Subcutaneous adipose tissue (tissue), 4 donors: Measurements from ENCODE around the gene MTO1. TPM values are rescaled to one million over a fixed set of nuclear protein-coding genes. Genes with fewer than 3 reads are reported as not detected.

Experiments
- total RNA-seq, 4 donors: library from RNA; depleted of rRNA; stranded (reverse); fragments of >200 nt; gene quantifications; one replicate each; pipeline ENCODE4 v1.1.0, GENCODE V29; 2016
- TF ChIP-seq, protein P1 (sequence below): fragments of 450-650 bp; IDR thresholded peaks from one replicate; pipeline ENCODE4 v1.5.1; 2016; ENCODE audit warnings: low read depth, mild to moderate bottlenecking, control low read depth, antibody characterized with exemption, moderate library complexity

Gene MTO1, protein sequence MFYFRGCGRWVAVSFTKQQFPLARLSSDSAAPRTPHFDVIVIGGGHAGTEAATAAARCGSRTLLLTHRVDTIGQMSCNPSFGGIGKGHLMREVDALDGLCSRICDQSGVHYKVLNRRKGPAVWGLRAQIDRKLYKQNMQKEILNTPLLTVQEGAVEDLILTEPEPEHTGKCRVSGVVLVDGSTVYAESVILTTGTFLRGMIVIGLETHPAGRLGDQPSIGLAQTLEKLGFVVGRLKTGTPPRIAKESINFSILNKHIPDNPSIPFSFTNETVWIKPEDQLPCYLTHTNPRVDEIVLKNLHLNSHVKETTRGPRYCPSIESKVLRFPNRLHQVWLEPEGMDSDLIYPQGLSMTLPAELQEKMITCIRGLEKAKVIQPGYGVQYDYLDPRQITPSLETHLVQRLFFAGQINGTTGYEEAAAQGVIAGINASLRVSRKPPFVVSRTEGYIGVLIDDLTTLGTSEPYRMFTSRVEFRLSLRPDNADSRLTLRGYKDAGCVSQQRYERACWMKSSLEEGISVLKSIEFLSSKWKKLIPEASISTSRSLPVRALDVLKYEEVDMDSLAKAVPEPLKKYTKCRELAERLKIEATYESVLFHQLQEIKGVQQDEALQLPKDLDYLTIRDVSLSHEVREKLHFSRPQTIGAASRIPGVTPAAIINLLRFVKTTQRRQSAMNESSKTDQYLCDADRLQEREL
- total RNA-seq = 10 to 100 TPM; 18.1 to 22.1 (median 18.6) TPM

DNA sequence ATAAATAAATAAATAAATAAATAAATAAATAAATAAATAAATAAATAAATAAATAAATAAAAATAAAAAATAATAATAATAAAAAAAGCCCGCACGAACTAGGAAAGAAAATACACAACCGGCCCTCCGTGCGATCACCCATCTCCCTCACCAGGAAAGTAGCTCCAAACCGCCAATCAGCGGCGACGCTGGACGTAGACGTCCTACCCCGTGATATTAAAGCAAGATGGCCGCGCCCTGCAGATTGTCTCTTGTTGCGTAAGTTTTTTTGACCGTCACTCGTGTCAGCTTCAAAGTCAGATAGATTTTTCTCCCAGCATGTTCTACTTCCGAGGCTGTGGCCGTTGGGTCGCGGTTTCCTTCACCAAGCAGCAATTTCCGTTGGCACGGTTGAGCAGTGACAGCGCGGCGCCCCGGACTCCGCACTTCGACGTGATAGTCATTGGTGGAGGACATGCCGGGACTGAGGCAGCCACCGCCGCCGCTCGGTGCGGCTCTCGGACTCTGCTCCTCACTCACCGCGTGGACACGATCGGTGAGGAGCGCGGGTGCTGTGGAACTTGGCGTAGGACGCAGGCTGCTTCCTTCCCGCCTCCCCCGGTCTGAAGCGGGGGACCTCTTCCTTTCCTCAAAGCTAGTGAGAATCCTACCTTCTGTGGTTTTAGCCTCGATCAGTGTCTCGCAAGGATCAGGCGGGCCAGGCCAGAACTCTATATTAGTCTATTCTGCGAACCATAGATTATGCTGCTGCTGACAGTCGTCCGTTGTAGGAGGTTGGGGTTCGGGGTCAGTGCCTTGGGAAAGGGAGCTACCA lies at the start of gene MTO1:
Gene MTO1 (plus strand): TSS at position 201 of the 814 bp plus-strand sequence. CDS start 118 bp downstream, at position 319.
- TF ChIP-seq, protein P1, sequence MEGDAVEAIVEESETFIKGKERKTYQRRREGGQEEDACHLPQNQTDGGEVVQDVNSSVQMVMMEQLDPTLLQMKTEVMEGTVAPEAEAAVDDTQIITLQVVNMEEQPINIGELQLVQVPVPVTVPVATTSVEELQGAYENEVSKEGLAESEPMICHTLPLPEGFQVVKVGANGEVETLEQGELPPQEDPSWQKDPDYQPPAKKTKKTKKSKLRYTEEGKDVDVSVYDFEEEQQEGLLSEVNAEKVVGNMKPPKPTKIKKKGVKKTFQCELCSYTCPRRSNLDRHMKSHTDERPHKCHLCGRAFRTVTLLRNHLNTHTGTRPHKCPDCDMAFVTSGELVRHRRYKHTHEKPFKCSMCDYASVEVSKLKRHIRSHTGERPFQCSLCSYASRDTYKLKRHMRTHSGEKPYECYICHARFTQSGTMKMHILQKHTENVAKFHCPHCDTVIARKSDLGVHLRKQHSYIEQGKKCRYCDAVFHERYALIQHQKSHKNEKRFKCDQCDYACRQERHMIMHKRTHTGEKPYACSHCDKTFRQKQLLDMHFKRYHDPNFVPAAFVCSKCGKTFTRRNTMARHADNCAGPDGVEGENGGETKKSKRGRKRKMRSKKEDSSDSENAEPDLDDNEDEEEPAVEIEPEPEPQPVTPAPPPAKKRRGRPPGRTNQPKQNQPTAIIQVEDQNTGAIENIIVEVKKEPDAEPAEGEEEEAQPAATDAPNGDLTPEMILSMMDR = no peak

DNA sequence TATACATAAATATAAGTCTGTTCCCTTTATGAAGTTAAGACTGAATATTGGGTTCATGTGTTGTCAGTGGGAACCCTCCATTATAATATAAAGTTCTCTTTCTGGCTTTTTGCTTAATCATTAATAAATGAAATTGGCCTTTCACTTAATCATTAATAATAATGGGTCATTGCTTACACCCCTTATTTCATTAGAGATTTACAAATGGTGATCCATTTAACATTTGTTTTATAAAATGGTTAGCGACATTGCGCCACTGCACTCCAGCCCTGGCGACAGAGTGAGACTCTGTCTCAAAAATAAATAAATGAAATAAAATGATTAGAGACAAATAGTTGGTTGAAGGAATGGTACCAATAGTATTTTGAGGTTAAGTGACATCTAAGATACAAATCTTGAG lies 48.4 kb upstream of the MTO1 start:
- TF ChIP-seq, protein P1 = no peak

DNA sequence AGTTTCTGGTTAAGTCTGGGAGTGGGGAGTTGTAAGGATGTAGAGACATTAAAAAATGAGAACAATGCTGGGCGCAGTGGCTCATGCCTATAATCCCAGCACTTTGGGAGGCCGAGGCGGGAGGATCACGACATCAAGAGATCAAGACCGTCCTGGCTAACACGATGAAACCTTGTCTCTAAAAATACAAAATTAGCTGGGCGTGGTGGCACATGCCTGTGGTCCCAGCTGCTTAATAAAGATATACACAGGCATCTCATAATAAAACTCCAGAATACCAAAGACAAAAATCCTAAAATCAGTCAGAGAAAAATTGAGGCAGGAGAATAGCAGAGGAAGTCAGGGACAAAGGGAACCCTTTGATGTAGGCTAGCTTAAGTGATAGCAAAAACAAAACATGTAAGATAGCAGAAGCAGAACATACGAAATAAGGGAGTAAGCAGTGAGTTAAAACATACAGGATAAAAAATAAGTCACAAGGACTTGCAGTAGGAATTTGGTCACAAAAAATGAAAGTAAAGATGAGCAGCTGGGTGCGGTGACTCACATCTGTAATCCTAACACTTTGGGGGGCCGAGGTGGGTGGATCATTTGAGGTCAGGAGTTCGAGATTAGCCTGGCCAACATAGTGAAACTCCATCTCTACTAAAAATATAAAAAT lies 43.3 kb upstream of the MTO1 start:
- TF ChIP-seq, protein P1 = no peak

DNA sequence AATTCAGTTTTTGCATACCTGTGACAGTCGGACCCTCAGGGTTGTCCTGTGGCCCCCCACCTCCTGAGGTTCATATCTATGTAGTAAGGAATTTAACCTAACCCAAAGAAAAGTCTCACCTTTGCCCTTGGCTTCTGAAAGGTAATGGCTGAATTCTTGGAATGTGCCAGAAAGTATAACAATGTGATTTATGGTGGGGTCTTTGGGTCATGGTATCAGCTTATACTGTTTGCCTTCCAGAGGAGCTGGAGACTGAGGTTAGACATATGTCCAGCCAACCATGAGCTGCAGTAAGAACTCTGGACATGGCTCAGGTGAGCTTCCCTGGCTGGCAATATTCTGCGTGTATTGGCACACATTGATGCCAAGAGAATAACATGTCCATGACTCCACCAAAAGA lies 40.0 kb upstream of the MTO1 start:
- TF ChIP-seq, protein P1 = no peak

DNA sequence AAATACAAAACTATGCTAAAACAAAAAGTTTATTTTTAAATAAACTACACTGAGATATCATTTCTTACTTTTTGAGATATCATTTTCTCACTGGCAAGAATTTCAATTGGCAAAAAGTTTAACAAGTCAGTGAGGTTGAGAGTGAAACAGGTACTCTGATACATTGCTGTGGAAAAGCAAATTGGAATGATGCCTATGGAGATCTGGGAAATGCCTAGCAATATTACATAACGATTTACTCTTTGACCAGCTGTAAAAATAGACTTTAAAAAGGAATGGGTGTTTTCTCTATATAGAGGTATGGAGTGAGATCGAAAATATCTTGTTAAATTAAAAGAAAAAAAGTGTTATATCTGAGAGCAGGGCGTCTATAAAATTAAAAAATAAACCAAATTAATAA lies 26.3 kb upstream of the MTO1 start:
- TF ChIP-seq, protein P1 = no peak

DNA sequence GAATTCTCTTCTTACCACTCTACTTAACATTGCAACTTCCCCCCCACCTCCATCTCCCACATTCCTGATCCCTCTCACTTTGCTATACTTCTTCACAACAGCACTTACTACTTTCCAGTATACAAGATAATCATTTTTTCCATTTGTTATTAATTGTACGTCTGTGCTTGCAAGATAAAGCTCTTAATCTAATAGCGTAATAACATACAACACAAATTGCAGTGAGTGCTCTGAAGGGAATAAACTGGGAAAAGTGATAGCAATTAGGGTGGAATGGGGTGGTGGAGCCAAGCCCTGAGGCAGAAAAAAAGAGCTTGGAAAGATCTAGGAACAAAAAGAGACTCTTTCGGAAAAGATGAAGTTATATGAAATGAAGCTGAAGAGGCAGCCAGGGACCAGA lies 18.0 kb upstream of the MTO1 start:
- TF ChIP-seq, protein P1 = no peak
